HG02943 (cell line): ENCODE results near the gene RANGRF.

Source experiments
- ATAC-seq: cut with Tn5 transposase; IDR thresholded peaks from one replicate; pipeline ENCODE4 v1.9.1; 2021; ENCODE audit warnings: mild to moderate bottlenecking, low read depth, moderate library complexity; ENCODE audit not compliant: unreplicated experiment

The RANGRF gene

DNA sequence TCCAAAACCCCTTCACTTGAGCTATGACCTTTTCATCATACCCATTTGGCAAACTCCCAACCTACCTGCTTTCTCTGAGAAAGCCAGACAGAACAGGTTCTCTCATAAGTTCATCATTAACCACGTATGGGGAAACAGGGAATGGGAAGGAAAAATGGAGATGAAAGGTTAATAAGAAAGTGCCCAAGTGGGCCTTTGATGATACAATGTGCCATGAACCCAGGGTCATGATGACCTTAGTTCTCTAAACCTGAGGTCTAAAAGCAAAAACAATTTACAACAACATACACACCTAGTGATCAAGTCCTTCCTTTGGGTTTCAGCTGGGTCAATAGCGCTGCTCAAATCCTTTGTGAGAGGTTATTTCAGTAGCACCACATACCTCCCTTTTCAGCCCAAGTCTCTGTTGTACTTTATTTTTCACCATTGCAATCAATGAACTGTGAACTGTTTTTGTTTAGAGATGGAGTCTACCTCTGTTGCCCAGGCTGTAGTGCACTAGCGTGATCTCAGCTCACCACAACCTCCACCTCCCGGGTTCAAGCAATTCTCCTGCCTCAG lies 14.5 kb upstream of the RANGRF start:
- ATAC-seq: no peak

DNA sequence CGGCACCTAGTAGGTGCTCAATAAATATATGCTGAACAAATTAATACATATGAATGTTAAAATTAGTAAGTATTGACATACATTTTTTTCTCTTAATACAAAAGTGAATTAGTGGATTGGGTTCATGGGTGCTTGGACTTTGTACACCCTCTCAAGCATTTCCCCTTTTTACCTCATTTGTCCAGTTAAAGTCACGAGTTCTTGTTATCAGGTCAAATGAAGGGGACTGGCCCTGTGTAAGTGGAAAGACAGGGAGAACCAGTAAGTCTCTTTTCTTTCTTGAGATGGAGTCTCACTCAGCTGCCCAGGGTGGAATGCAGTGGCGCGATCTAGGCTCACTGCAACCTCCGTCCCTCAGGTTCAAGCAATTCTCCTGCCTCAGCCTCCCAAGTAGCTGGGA lies 13.7 kb upstream of the RANGRF start:
- ATAC-seq: no peak

DNA sequence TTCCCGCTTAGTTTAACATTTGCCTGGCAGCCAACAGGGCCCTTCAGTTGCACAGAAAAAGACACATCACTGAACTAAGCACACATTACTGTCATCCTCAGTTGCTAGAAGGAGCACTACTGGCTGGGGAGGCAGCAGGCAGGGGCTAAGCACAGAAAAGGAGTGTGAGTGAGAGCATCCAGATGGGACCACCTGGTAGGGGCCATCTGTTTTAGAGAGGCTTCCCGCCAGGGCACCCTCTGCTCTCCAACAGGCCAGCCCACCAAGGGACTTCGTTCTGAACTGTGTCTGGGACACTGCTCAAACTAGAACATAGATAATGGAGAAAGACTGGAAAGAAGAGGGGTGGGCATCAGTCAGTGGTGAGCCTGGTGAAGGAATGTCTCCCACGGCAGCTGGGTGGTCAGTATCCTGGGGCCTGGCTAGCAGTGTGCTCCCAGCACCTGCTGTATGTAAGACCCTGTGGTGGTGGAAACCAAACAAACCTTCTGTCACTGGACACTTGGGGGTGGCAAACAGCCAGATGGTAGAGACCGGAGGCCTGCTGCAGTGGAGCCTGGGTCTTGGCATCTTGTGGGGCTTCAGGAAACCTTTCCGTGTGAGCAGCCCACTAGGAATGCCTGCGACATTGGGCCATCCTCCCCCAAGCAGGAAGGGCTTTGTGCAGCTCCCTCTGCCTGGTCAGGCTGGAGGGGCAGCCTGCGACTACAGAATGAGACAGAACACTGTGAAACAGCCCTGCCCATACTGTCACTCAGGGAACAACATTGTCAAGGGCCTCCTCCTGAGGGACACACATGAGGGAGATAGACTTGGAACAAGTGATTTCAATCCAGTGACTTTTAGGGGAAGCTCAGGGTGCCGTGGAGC lies 12.8 kb upstream of the RANGRF start:
- no peak for ATAC-seq

DNA sequence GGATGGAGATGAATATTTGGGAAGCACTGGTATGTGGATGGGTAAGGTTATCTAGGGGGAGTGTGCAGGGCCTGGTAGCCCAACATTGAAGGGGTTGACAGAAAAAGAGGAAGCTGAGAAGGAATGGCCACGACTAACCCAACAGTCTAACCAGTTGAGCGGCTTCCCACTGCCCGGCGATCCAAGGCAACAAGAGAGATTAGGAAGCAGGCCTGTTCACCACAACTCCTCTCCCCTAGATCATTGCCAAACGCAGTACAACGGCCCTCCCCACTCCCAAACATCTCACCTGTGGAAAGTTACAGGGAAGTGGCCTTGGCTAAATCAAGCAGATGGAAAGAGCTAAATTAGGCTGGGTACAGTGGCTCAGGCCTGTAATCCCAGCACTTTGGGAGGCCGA lies 11.2 kb upstream of the RANGRF start:
- no peak for ATAC-seq

DNA sequence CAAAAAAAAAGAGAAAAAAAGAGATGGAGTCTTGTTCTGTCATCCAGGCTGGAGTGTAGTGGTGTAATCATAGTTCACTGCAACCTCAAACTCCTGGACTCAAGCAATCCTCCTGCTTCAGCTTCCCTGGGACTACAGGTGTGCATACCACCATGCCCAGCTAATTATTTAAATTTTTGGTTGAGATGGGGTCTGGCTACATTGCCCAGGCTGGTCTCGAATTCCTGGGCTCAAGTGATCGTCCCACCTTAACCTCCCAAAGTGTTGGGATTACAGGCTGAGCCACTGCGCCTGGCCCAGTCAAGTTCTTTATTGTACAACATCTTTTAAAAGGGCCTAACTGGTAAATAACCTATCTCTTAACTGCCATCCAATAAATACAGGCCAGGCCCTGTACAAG lies 6.1 kb upstream of the RANGRF start:
- no peak for ATAC-seq

DNA sequence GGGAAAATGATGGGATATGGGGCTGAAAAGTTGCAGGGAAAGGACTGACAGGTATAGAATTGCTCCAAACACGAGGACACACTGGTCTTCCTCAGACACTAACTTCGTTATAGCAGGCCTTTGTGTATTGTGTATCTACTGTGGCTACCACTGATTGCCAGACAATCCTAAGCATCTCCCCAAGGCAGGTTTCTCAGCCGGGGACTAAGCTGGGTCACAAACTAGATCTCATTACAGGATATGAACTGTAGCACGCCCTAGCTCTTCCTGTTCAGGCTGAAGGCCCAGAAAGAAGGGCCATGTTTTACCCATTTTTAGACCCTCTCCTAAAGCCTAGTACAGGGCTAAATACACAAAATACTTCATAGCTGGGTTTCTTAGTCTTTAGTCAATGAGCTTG lies 5.1 kb upstream of the RANGRF start:
- no peak for ATAC-seq

DNA sequence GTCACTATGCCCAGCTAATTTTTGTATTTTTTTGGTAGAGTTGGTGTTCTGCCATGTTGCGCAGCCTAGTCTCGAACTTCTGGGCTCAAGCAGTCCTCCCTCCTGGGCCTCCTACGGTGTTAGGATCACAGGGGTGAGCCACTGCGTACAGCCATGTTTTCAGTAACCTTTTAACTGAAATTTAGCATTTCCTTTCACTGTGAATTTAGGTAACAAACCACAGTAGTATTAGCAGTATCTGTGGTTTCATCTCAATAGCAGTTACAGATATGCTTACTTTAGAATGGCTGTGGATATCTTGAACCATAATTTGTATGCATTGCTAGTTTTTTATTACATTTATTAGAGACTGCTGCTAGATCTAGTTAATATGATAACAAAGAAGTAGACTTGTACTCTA lies 4.3 kb upstream of the RANGRF start:
- no peak for ATAC-seq

DNA sequence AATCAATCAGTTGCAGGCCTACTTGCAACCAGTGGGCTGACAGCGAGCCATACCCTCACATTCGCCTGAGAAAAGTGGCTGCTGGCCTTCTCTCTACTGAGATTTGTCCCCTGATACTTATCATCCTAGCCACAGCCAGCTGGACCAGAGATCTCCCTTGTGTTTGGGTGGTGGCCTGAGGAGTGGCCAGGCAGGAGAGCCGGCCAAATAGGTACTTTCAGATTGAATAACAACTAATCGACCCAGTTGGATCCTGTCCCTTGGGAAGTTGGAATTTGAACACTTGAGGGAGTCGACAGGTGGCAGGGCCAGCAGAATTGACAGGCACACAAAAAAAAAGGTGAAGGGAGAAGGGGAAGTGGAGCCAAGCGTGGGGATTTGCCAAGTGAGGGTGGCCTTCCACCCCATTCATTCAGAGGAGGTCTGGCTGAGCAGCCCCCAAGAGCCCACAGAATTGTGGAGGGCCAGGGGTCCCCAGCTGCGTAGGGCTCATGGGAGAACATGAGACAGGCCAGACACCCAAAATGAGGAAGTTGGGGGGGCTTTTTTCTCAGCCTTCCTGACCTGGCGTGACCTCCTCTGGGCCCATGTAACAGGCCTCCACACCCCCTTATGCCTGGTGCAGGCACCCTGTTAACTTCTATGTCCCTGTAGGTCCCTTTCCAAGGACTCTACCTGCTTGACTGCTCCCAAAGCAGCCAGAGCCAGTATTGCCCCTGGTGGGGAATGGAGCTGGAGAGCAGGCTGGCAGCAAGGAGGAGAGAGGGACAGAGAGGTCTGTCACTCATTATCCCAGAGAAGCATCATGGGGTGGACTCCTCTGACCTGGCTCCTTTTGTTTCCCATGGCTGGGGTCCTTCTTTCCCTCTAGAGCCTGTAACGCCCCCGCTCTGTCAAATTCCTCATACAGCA lies 2.9 kb upstream of the RANGRF start:
- no peak for ATAC-seq

DNA sequence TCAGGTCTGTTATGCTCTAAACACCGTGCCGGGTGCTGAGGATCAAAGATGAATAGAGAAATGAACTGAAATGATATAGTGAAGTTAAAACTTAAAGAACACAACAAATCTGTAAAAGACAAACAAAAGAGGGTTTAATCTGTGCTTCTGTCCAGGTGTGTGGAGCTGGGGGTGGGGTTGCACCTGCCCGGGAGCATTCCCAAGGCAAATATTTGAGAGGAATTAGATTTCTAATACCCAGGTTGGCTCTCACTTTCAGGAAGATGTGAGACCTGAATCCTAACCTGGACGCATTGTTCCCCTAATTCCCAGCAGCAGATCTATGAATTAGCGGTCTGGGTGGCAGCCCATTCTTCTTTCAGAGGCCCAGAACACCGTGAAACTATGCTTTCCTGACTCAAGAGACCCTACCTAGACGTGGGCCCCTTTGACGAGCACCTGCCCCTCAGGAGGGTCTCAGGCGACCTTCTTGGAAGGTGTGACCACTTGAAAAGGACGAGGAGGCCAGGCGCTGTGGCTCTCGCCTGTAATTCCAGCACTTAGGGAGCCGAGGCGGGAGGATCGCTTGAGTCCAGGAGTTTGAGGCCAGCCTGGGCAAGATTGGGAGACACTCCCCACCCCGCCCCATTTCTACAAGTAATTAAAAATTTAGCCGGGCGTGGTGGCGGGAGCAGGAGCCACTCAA lies 677 bp upstream of the RANGRF start:
- no peak for ATAC-seq

DNA sequence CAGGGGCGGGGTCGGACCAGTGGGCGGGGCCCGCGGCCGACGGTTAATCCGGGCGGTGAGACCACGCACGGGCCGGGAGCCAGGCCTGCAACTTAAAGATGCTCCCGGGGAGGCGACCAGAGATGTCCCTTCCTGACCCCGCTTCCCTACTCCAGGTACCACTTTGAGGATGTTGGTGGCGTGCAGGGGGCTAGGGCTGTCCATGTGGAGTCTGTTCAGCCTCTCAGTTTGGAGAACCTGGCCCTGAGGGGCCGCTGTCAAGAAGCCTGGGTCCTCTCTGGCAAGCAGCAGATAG lies 580 bp downstream of the RANGRF start:
- ATAC-seq: no peak

DNA sequence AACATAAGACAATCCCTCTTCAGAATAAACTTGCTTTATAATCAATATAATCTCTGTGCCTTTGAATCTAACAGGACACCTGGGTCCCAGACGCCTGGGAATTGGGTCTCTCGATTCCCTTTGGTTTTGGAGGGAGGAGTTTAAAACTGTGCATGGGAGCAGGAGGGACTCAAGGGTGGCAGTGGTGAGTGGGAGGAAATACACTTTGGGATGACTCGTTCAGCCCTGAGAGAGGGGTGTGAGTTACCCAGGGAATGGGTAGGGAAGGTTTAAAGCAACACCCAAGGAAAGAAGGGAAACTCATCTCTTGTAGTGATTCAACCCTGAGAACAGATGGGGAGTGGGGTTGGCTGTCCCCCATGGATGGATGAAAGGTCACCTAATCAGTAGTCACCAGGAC lies 1.6 kb downstream of the RANGRF start:
- ATAC-seq: no peak

DNA sequence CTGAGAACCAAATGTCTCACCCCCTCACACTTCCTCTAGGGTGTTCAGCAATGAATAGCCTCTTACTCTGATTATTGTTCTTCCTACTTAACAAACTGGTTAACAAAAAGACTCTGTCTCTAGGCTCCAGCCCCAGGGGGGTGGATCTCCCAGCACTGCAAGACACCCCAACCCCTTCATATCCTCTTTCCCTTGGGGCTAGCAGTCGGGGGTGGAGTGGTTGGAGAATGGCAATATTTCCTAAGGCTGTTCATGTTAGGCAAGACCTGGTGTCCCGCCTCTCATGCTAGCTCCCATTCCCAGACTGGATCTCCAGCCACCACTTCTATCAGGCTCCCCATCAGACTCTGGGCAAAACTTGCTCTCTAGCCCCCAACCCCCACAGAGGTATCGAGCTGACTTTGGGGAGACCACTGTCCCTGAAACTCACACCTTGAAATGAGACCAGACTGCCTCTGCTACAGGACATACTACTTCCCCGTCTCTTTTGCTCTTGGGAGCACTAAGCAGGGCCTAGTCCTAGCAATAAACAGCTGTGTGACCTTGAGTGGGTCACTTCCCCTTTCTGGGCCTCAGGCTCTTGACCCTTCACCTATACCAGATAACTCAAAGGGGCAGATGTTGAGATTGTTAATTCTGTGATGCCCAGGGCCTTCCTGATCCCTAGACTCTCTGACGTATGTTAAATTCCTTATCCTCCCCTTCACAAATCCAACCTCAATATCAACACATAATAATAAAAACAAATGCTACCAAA lies 4.3 kb downstream of the RANGRF start:
- no peak for ATAC-seq

DNA sequence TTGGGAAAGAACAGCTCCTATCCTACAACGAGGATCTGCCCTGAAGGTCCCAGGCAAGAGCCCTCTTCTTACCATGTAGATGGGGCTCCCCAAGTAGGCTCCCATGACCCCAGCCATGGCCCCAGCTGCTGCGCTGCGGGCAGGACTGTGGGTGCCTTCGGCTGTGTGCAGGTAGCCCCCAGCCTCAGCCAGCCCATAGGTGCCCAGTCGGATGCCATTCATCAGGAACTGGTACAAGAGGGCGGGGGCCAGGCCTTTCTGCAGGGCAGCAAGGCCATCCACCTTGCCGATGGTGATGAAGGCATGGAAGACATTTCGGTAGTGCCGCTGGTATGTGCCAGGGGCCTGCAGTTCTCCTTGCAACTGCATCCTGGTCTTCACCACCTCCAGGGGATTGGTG lies 5.9 kb downstream of the RANGRF start:
- ATAC-seq: no peak

DNA sequence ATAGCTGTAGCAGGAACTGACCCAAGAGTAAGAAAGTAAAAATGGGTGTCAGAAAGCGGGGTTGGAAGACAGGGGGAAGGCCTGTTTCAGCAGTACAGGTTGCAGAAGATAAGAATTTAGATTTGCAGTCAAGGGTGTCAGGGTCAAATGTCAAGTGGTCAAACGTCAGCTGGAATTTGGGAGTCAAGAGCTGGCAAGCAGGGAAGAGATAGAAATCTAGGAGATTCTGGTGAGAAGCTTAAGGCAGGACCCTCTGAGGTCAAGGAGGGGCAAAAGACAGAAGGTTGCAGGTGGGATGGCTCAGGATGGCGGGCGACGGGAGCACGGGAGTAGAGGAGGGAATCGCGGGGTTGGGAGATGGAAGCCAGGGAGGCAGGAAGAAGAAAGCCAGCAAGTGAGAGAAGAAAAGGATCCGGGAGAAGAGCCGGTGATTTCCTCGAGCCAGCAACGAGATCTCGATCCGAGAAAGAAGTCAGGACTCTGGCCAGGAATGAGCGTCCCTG lies 6.4 kb downstream of the RANGRF start:
- ATAC-seq: no peak

DNA sequence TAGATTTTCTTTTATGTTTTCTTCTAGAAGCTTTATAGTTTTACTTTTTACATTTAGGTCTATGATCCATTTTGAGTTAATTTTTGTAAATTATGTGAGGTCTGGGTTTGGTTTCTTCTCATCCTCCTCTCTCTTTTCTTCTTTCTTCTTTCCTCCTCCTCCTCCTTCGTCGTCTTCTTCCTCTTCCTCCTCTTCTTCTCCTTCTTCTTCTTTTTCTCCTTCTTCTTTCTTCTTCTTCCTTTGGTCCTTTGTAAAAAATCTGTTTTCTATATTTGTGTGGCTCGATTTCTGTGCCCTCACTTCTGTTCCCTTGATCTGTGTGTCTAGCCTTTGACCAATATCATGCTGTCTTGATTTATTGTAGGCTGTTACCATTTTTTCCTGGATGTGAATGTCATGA lies 11.8 kb downstream of the RANGRF start:
- ATAC-seq: no peak

DNA sequence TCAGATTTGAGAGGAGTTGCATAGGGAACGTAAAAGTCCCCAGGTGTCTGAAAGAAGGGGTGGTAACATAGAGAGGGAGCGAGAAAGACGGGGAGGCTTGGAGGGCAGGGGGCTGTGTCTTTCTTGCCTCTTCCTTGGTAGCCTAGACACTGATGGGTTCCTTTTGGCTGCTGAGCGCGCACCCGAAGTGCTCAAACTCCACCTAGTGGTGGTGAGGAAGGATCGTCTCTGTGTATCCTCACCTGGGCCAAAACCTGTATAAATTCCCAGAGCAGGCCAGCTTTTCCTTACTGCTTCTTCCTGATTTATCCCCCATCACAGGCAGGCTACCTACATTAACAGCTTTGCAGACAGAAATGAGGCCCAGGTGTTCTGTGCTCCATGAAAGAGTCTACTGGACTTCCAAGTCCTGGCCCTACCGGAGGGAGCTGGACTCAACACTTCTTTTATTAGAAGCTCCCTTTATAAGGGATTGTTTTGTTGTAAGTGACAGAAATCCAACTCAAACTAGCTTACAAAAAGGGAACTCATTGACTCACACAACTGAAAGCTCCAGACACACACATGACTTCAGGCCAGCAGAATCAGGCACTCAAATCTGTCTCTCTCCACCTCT lies 12.3 kb downstream of the RANGRF start:
- no peak for ATAC-seq

DNA sequence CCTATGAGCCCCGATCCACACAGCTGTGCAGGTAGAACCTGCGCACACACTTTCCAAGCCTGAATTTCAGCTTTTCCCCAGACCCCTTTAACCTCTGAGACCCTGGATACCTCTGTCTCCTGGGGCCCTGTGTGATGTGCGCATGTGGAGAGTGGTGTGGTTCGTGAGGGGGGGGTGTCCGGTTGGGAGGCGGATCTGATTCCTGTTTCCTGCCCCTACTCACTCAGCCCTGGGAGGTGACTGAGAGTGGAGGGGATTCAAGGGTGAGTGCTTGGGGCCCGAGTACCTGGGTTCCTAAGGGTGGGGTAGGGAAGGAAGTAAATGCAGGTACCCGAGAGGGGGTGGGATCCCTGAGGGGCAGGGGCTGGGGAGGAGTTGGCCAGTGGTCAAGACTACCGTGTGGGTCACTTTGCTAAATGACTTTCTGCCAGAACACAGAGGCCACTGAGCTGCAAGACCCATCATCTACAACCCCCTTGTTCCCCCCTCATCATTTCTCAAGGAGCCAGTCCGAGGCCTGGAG lies 22.2 kb downstream of the RANGRF start:
- no peak for ATAC-seq

DNA sequence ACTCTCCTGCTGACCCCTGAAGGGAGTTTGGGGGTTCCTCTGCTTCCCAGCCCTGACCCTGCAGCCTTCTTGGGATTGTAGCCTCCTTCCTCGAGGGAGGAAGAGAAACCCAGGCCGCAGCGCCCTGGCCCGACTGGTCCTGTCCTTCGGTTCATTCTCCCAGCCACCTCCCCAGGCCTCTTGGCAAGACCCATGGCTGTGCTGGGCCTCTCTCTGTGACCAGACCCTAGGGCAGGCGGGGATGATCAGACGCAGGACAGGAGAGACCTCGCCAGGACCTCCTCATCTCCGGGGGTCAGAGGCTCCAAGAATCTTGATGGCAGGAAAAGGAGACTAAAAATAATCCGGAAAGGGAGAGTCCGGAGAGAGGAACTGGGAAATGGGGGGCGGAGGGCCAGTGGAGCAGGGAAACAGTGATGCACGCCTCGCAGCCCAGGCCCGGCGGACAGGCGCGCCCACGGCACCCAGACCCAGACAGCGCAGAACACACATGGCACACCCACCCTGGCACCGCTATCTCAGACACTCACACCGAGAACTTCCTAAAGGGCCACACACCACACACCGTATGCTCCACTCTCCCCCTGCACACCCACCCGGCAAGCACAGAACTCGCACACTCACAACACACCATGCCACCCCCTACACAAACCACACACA lies 22.8 kb downstream of the RANGRF start:
- no peak for ATAC-seq

DNA sequence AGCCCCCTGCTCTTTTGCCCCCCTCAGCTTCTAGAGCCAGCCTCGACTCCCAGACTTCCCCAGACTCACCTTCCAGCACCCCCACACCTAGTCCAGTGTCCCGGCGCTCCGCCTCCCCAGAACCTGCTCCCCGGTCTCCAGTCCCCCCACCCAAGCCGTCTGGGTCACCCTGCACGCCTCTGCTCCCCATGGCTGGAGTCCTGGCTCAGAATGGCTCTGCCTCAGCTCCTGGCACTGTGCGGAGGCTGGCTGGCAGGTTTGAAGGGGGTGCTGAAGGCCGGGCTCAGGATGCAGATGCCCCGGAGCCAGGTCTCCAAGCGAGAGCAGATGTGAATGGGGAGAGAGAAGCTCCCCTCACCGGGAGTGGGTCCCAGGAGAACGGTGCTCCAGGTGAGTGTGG lies 23.8 kb downstream of the RANGRF start:
- ATAC-seq: no peak
